Nephron (organoid): ENCODE measurements around the gene EPX.

Experiments used
- H3K27ac Mint-ChIP-seq, 3 experiments: 2 replicates each; pipeline ENCODE4 v1.8.0; 2020; ENCODE audit warnings: mixed read lengths in 3 of 3, mild to moderate bottlenecking in 2 of 3, moderate library complexity in 1 of 3
- H3K27me3 Mint-ChIP-seq: 2 replicates; pipeline ENCODE4 v1.8.0; 2021; ENCODE audit warnings: low read depth, mild to moderate bottlenecking, moderate library complexity, mixed read lengths
- H3K36me3 Mint-ChIP-seq: 2 replicates; pipeline ENCODE4 v1.8.0; 2020; ENCODE audit warnings: low read depth, mixed read lengths
- H3K4me1 Mint-ChIP-seq: 2 replicates; pipeline ENCODE4 v1.8.0; 2020; ENCODE audit warnings: mixed read lengths
- H3K4me3 Mint-ChIP-seq, 3 experiments: 2 replicates each; pipeline ENCODE4 v1.8.0; 2020; ENCODE audit warnings: mild to moderate bottlenecking in 3 of 3, mixed read lengths in 3 of 3, moderate library complexity in 2 of 3
- H3K9me3 Mint-ChIP-seq: 2 replicates; pipeline ENCODE4 v1.8.0; 2020; ENCODE audit warnings: mixed read lengths
- TF ChIP-seq, protein P1 (sequence below), 3 experiments: fragments of 200-600 bp; sonication (generic); IDR thresholded peaks; one replicate each; pipeline ENCODE4 v1.5.0; 2021; ENCODE audit warnings: antibody characterized with exemption in 3 of 3; ENCODE audit not compliant: unreplicated experiment in 3 of 3

The EPX gene

DNA sequence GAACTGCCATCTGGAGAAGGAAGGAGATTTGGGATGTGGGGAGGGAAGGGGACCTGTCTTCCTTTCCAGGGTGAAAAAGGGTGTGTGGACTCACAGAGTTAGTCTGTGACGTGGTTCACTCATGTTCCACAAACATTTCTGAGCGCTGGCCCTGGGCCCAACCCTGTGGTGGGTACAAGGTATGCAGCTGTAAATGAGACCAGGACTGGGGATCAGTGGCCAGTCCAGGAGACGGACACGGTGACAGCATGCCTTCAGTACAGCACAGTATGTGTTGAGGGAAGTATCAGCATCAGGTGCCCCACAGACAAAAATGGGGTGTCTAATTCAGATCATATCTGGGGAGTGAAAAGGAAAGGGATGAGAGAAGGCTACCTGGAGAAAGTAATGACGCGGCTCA, 5.5 kb upstream of the EPX start:
- no peak overlapping the region for H3K4me3 Mint-ChIP-seq
- H3K27me3 Mint-ChIP-seq: peaks cover 43% of the 10 kb centered on the region
- no peaks in the 10 kb centered on the region for H3K4me1 Mint-ChIP-seq
- H3K27ac Mint-ChIP-seq: no peak overlapping the region
- no peaks in the 10 kb centered on the region for H3K9me3 Mint-ChIP-seq
- no peaks in the 10 kb centered on the region for H3K36me3 Mint-ChIP-seq
- TF ChIP-seq, protein P1, sequence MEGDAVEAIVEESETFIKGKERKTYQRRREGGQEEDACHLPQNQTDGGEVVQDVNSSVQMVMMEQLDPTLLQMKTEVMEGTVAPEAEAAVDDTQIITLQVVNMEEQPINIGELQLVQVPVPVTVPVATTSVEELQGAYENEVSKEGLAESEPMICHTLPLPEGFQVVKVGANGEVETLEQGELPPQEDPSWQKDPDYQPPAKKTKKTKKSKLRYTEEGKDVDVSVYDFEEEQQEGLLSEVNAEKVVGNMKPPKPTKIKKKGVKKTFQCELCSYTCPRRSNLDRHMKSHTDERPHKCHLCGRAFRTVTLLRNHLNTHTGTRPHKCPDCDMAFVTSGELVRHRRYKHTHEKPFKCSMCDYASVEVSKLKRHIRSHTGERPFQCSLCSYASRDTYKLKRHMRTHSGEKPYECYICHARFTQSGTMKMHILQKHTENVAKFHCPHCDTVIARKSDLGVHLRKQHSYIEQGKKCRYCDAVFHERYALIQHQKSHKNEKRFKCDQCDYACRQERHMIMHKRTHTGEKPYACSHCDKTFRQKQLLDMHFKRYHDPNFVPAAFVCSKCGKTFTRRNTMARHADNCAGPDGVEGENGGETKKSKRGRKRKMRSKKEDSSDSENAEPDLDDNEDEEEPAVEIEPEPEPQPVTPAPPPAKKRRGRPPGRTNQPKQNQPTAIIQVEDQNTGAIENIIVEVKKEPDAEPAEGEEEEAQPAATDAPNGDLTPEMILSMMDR (IDR thresholded peaks at IDR 0.05; ENCODE audit: unreplicated experiment in 3 of 3): no peak

DNA sequence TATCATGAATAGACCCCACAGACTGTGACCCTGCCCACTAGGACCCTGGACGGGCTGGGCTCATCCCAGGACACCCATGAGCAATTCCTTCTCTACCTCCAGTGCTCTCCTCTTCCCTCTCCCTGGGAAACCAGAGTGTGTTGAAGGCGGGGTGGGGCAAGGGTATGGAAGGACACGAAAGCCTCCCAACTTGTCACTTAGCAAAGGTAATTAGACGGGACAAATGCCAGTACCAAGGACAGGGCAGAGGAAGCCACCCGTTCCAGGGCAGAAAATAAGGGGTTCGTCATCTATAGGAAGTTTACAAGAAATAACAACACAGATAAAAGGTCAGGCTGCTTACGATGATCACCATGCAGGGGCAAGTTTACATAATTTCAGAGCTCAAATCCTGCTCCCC, 4.9 kb upstream of the EPX start:
- H3K4me3 Mint-ChIP-seq: no peak overlapping the region
- H3K27ac Mint-ChIP-seq: no peak overlapping the region
- H3K4me1 Mint-ChIP-seq: no peaks in the 10 kb centered on the region
- H3K27me3 Mint-ChIP-seq: peaks cover 43% of the 10 kb centered on the region
- no peaks in the 10 kb centered on the region for H3K36me3 Mint-ChIP-seq
- TF ChIP-seq, protein P1 (IDR thresholded peaks at IDR 0.05; ENCODE audit: unreplicated experiment in 3 of 3): no peak
- no peaks in the 10 kb centered on the region for H3K9me3 Mint-ChIP-seq

DNA sequence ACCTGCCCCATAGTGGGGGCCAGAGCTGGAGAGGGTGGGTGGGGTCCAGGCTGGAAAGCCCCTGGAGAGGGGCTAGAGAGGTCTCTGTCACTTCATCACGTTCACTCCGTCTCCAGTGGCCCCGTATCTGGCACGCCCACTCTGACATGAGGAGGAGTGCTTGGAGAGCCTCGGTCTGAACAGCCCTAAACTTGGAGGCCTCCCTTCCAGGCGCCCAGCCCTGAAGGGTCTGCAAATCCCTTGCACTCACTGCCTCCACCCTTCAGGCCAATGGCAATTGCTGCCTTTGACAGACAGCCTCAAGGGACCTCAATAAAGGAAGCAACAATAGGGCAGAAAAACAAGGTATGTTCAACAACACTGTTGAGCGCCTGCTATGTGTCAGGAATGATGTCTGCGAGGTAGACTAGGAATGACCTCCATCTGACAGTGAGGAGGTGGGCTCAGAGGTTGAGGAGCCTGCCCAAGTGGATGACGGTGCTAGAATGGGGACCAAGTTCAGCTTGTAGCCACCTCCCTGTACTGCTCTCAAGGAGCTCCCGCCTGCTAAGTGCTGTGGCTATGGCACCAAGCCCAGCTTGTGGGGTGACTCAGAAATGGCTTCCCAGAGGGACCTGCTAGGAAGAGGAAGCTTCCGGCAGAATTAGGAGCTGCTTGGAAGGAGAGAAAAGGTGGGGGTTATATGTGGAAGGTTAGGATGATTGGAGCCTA, 2.9 kb upstream of the EPX start:
- peaks cover 51% of the 10 kb centered on the region for H3K27me3 Mint-ChIP-seq
- no peaks in the 10 kb centered on the region for H3K36me3 Mint-ChIP-seq
- H3K9me3 Mint-ChIP-seq: no peaks in the 10 kb centered on the region
- H3K4me3 Mint-ChIP-seq: no peak overlapping the region
- no peak overlapping the region for H3K27ac Mint-ChIP-seq
- TF ChIP-seq, protein P1 (IDR thresholded peaks at IDR 0.05; ENCODE audit: unreplicated experiment in 3 of 3): no peak
- H3K4me1 Mint-ChIP-seq: no peaks in the 10 kb centered on the region

DNA sequence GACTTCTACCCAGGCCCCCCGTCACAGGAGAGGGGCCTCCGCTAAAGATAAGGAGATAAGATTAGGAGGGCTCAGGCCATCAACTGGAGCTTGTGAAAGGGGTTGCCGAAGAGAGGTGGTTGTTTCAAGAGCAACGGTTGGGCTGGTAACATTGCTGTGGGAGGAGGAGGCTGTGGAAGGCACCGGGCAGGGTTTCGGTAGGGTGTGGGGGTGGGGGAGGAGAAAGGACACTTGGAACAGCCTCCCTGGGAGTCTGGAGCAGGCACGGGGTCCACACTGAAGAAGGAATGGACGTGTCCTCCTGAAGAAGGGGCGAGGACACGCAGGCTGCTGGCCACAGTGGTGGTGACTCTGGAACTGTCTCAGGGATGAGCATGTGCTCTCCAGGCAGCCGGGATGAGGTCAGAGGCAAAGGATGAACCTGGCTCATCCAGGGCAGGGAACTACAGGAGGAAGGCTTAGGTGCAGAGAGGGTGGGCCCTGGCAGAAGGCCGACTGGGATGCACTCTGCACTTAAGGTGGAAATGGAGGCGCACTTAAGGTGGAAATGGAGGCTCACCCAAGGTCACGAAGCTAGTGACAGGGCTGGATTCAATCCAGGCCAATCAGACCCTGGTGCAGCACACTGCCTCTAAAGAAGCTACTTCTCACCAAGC, 1.2 kb upstream of the EPX start:
- TF ChIP-seq, protein P1 (IDR thresholded peaks at IDR 0.05; ENCODE audit: unreplicated experiment in 3 of 3): no peak
- H3K36me3 Mint-ChIP-seq: no peaks in the 10 kb centered on the region
- no peak overlapping the region for H3K4me3 Mint-ChIP-seq
- no peaks in the 10 kb centered on the region for H3K9me3 Mint-ChIP-seq
- no peaks in the 10 kb centered on the region for H3K4me1 Mint-ChIP-seq
- H3K27me3 Mint-ChIP-seq: peaks cover 51% of the 10 kb centered on the region
- no peak overlapping the region for H3K27ac Mint-ChIP-seq

DNA sequence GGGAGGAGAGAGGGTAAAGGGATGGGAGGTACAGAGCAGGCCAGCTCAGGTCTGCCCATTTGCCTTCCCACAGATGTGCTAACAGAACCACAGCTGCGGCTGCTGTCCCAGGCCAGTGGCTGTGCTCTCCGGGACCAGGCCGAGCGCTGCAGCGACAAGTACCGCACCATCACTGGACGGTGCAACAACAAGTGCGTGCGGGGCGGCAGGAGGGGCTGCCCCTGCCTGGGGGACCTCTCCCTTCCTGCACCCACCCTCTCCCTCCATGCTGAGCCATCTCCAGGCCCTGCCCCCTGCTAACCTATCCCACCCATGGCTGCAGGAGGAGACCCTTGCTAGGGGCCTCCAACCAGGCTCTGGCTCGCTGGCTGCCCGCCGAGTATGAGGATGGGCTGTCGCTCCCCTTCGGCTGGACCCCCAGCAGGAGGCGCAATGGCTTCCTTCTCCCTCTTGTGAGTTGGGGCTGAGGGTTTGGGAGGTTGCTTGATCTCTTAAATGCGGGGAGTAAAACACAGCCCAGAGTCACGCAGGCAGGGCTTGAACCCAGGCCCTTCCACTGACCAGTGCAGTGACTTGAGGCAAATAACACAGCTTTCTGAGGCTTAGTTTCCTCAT, 1.2 kb downstream of the EPX start:
- peaks cover 45% of the 10 kb centered on the region for H3K27me3 Mint-ChIP-seq
- H3K27ac Mint-ChIP-seq: no peak overlapping the region
- H3K9me3 Mint-ChIP-seq: no peaks in the 10 kb centered on the region
- TF ChIP-seq, protein P1 (IDR thresholded peaks at IDR 0.05; ENCODE audit: unreplicated experiment in 3 of 3): no peak
- H3K36me3 Mint-ChIP-seq: no peaks in the 10 kb centered on the region
- no peak overlapping the region for H3K4me3 Mint-ChIP-seq
- H3K4me1 Mint-ChIP-seq: no peaks in the 10 kb centered on the region
